Epidermal melanocyte (primary cell): ENCODE measurements around the gene NKAIN2.

ENCODE experiments used
- DNase-seq: peaks from one replicate; pipeline ENCODE4 v3.0.0; 2011; ENCODE audit warnings: low spot score; ENCODE audit not compliant: insufficient read length

NKAIN2 gene

DNA sequence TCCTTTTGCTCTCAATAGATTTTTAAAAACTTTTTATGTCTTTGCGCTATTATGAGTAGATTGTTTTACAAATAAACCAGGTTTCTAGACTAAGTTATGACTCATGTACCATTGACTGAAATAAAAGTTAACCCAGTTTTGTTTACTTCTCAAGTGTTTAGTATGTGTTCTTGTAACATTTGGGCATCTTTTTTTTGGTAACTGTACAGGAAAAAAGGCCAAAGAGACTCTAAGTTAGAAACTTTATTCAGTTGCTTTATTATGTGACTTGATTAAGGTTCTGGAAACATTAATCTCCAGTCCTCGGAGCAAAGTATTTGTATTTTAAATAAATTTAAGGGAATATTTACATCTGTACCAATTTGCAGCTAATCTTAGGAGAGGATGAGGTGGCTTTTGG lies 2.9 kb downstream of the NKAIN2 start:
- no peak for DNase-seq

DNA sequence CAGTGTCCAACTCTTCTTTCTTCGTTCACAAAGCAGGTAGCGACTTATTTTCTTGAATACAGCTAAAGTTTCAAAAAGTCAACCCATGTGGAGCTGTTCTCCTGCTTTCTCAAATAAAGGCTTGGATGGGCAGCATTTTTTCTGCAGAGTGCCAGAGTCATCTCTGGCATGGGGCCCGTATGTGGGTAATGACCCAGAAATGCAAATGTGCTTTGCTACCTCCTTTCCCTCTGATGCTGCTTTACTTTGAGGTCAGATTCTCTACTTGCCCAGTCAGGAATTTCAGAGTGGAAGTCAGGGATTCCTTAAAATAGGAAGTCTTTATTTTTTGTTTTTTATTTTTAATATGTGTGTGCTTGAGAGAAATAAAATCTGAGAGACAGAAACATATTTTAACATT lies 4.9 kb downstream of the NKAIN2 start:
- no peak for DNase-seq

DNA sequence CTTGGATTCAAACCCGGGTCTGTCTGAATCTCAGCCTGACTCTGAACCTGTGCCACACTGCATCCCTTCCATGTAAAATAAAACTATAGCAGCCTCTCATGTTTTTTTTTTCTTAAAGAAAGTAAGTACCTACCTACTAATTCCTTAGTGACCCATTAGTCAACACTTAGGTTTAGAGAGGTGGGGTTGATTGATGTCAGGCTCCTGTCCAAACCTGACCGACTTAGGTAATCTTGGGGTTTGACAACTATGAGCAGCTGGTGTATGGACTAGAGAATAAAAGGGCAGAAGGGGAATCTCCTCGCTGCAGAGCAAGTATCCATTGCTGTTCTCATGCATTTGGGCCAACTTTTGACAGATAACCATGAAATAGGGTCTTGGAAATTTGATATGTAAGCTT lies 6.5 kb downstream of the NKAIN2 start:
- no peak for DNase-seq

DNA sequence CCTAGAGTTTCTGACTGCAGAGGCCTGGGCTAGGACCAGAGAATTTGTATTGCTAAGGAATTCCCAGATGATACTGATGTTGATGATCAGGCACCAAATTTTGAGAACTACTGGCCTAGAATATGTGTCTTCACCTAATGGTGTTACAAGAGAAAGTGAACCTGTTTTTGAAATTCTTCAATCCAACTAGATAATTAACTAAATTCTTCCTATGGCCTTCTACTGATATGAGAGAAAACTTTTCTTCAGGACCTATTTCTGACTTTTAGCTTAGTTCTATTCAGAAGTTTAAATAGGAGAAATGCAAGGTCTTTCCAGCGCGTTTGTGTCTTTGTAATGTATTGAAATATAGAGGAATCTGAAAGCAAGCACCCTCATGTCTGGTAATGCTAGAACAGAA lies 7.3 kb downstream of the NKAIN2 start:
- DNase-seq, result no peak

DNA sequence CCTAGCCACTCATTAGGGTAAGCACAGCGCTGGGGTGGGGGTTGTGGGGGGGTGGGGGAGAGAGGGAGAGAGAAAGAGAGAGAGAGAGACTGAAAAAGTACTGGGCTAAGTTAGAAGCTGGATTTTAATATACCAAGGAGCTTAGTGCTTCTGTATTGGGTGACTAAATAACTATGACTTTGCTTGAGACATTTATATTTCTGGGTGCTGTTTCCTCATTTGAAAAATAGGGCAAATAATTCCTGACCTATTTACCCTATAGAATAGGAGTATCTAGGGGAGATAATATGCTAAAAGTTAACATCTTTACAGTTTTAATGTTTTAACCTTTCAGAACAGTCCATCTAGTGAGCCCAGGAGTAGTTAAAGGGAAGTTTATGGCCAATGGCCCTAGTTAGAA lies 7.7 kb downstream of the NKAIN2 start:
- DNase-seq, result no peak

DNA sequence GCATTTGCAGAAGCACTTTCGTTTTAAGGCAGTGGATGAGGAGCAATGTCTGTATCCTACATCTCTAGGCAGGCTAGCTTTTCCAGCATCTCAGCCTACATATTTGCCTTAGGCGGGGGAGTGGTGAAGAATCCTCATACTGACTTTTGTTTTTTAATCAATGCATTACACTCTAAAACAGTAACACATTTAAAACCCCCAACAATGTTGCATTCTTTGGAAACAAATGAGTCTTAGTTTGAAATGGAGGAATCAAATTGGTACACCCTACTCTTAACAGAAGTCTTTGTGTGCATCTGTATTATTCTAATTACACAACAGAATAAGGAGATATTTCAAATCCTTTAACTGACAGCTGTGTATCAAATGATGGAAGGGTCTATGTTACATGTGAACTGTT lies 9.0 kb downstream of the NKAIN2 start:
- DNase-seq, result no peak

DNA sequence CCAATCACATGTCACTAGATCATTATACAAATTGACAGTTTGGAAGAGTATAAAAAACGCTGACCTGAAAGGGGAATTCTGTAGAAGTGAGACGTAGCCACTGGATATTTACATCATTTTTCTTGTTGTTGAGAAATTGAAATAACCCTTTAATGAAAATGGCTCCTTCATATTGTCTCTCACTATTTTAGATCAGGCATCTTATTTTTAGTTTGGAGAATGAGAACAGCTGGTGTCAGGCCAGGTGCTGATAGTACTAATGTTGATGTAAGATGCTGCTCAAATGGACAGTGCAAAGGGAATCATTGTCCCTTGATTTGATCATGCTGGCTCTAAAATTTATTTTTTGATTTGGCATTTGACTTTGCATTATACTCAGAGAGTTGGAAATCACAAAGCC lies 17.4 kb downstream of the NKAIN2 start:
- no peak for DNase-seq

DNA sequence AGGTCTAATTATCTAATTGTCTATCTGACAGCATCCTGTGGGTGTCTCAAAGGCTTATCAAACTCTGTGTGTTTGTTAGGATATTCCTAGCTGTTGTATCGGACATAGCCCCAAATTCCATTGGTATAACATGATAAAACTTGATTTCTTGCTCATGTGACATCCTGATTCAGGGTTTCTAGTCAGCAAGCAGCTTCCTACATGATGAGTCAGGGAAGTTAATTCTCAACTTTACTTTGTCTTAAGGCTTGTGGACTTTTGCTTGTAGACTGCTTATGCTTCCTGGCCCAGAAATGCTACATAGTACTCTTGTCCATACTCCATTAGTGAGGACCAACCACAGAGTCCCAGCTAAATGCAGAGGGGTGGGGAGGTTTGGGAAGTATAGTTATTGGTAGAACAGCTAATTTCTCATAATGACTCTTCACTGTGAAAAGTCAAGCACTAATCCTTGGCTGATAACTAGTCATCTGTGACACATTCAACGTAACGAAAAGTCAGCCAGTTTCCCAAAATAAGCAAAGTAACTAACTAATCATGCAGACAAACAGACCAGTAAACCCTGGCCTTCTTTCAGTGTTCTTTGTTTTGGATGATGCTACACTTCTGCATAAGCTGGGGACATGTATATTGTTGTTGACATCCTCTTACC lies 25.8 kb downstream of the NKAIN2 start:
- DNase-seq, result no peak

DNA sequence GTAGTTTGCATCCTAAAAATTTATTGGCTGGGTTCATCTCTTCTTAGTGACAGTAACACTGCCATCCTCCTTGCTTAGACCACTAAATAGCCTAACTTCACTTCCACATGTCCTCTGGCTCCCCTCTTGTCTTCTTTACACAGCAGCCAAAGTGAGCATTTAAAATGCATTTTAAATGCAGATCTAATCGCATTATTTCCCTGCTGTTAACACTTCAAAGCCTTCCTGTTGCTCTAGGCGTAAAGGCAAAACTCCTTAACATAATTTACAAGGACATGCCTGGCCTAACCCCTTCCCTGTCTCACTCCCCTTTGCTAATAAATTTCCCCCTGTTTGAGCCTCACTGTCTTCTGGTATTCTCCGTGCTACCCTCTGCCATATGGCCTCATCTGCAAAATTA lies 26.5 kb downstream of the NKAIN2 start:
- DNase-seq, result no peak

DNA sequence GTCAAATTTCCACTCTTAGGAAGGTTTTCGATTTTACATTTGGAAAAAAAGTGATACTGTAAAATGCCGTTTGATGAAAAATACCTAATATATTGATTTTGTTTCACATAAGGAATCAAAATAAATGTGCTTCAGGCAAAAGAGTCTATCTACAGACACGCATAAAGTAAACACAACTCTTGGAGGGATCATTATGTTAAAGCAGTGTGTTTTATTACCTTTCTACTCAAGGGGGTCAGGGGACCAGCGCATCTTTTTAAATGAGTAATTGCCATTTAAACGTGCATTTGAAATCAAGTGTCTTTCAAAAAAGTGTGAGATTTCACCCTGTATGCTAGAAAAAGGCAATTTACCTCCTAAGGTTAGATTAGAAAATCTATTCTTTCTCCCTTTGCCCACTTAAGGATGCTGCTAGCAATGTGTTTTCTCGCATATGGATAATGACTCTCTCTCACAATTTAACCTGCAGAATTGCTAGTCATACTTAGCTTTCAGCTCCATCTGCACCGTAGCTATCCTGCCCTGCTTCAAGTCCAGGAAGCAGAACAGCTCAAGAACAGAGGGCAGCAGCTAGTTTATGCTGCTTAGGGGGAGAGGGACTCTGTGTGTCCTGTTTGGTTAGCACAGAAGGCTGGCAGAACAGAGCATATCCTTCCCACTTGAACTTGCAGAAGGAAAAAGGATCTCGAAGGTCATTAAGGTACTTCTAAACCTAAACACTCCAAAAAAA lies 35.0 kb downstream of the NKAIN2 start:
- DNase-seq, result no peak

DNA sequence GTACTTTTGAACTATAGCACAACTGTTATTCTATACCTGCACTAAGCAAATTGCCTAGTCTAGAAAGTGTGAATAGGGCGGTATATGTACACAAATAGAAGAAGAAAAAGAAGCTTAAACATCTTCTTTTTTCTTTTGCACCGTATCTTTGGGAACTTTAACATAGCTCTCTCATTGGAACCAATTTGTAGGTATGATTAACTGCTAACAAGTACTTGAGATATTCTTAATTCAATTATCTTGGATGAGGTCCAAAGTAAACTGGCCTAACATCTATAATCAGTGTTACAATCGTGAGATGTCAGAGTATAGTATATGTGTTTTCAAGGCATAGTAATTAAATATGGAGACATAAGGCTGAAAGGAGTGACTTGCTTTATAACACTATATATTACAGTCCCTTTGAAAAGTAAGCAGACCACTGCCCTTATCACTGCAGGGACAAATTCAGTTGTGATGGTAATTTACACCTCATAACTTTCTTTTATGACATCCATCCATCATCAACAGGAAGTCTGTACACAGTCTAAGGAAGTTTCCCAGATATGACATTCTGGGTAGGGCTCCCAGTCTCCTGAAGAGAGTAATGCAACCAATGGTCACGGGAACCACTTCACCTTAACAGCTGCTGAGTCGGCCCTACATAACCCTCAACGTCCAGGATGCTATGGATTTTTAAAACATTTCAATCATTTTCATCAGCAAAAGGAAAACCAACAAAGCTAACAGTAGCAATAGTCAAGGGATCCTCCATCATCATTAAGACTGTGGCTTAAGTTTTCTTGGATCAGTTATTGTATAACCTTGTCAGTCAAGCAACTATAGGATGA lies 37.6 kb downstream of the NKAIN2 start:
- DNase-seq, result no peak

DNA sequence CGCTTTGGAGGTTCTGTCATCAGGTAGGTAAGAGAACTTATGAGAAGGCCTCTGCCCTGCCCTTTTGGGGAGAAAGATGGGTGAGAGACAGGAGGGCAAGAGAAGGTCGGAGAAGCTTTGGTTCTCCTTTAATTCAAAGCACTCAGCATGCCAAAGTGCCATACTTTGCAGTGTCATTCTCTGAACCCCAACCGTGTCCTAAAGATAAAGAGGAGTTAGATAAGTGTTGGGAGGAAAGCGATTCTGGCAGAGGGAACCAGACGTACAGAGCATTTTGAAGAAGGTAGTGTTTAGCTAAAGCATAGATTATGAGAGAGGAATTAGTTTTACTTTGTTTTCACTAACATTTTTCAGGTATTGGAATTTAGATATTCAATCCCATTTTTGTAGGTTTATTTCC lies 40.3 kb downstream of the NKAIN2 start:
- DNase-seq, result no peak

DNA sequence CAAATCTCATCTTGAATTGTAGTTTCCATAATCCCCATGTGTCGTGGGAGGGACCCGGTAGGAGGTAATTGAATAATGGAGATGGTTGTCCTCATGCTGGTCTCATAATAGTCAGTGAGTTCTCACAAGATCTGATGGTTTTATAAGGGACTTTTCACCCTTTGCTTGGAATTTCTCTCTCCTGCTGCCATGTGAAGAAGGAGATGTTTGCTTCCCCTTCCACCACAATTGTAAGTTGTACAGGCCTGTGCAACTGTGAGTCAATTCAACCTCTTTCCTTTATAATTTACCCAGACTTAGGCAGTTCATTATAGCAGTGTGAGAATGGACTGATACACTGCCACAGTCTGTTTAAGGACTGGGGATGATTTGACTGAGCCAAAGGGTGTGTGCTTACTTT lies 44.7 kb downstream of the NKAIN2 start:
- DNase-seq, result no peak

DNA sequence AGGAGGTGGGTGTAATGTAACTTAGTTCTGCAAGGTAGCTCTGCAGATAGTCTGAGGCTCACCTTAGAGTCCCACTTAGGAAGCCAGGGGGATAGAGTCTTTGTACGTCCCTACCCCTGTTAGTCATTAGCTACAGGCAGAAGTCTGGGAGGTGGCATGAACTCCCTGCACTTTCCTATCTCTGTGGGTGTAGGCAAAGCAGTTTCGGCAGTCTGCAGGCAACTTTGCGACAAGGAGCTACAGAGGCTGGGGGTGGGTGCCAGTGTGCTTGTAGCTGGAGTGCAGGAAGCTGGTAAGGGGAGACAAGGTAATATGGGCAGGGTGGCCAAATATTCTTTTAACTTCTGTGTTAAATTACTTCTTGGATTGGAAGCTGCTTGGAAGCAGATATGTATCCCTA lies 45.7 kb downstream of the NKAIN2 start:
- DNase-seq, result no peak

DNA sequence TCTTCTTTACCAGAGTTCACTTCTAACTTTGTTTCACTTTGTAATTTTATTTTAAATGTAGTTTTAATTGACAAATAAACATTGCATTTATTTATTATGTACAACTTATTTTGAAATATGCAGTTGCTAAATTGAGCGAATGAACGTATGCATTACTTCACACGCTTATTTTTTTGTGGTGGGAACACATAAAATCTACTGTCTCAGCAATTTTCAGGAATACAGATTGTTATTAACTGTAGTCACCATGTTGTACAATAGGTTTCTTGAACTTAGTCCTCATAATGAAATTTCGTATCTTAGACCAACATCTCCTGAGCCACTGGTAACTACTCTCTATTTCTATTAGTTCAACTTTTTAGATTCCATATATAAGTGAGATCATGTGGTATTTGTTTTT lies 46.9 kb downstream of the NKAIN2 start:
- DNase-seq, result no peak

DNA sequence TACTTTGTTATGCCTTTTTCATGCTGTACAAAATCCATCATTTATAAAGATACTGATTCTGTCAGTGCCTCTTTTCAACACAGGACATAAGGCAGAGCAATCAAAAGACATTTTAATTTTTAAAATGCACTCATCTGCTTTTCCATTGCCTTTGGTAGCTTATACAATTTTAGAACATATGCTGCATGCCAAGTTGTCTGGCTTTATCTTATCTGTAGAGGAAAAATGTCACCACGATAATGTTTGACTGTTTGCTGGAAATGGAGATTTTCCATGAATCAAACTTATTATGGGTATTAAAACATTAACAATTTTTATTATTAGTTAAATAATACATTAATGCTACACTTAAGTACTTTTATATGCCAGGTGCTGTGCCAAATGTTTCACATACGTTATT lies 50.5 kb downstream of the NKAIN2 start:
- no peak for DNase-seq

DNA sequence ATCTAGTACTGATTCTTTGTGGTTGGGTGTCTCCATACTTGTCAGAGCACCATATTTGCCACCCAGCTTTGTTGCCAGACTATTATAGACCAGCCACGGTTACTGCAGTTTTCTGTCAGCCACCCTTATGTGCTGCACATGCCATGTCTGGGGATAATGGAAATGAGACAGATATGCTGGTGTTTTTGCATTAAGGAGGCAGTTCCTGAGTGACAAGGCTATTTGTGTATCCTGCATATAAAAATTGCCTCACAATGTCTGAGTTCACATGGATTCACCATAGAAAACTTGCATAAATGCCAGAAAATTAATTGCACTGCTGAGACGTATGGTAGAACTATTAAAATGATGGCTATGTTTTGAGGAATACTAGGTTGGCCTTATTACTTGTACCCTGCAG lies 51.8 kb downstream of the NKAIN2 start:
- DNase-seq, result no peak

DNA sequence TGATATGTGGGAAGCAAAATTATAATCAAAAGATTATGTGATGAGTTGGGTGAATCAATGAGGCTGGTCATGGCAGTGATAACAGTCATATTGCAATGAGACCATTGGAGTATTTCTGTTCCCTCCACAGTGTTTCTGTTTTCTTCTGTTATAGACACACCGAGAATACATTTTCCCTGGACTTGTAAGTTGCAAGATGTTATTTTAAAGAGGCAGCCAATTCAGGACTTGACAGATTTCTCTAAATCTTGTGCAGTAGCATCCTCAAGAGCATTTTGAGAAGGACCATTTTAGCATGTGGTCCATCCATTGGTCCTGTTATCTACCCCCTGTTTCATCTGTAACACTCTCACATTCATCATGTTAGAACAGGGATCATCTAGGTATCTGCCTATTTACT lies 55.6 kb downstream of the NKAIN2 start:
- DNase-seq, result no peak

DNA sequence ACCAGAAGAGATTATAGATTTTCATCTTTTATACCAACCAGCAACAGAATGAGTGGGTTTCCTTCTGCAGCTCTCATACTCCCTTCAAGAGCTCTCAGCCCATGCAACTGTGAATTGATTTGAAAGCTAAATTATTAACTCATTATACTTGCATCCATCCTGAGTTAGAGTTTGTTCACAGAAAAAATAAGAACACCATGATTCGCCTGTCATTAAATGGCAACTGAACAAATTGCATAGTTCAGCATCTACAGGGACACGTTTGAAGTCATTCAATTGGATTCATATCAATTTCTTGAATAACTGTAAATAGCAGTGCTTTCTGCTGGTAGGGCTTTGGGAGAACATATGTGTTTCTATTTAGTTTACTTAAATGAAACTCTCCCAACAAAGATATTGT lies 65.7 kb downstream of the NKAIN2 start:
- no peak for DNase-seq

DNA sequence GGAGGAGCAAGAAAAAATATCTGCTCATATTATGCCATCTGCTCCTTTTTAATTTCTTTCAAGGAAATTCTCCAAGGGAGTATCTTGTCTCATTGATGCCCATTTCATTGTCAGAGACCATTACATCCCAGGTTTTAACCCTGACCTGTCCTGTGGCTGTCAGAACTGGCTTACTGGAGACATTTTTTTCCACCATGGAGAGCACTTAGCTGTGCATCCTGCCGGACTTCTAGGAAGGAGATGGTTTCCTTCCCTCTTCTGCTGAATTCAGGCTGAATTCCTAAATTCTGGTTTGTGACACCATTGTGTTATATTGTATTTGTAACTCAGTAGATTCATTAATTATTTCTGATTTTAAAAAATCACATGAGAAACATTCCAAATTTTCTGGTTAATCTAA lies 70.3 kb downstream of the NKAIN2 start:
- DNase-seq, result no peak

DNA sequence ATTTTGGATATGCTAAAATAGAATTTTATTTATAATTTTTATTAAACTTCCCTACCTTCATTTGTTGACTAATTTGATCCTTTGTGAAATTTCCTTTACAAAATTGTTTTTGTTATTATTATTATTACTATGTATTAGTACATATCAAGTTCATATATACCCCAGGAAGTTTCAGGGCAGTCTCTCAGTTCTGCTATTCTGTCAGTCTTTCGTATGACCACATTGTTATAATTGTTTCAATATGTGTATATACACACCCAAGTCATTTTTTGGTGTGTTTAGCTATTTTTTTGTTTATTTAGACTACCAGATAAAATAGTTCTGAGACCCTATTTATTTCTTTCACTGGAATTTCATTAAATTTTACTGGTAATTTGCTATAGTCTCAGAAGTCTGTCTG lies 72.1 kb downstream of the NKAIN2 start:
- DNase-seq, result no peak

DNA sequence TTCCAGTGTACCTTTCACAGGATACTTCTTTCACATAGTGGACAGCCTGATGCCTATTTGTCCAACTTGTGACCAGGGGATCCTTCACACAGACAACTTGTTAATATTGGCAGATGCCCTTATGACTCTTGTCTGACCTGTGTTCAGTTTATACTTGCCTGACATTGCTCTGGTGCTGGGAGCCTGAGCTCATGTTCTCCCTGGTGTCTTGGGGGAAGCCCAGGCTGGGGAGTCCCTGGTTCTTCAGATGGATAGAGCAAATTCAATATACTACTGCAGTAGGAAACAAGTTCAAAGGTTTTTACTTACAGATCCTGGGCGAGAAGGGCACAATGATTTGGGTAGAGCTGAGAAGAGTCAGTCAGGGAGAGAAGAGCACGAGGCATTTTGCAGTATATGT lies 76.1 kb downstream of the NKAIN2 start:
- DNase-seq, result no peak
